Measurements from ENCODE around the gene TMBIM4.
"Not testable (repeated sequence)": the region's sequence is repeated elsewhere in the genome, so short reads cannot be mapped to it uniquely, and the experiment has no call there.

TMBIM4 gene

DNA sequence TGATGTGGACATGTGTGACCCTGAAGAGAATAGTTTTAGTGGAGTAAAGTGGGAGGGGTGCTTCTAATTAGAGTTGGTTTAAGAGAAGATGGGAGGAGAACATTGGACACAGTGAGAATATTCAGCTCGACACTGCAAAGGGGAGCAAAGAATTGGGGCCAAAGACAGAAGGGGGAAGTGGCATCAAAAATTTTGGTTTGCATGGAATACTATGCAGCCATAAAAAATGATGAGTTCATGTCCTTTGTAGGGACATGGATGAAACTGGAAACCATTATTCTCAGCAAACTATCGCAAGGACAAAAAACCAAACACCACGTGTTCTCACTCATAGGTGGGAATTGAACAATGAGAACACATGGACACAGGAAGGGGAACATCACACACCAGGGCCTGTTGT lies 15.0 kb upstream of the TMBIM4 start:
- DNase-seq (ENCODE audit: low read depth, low spot score), result not testable (repeated sequence)

DNA sequence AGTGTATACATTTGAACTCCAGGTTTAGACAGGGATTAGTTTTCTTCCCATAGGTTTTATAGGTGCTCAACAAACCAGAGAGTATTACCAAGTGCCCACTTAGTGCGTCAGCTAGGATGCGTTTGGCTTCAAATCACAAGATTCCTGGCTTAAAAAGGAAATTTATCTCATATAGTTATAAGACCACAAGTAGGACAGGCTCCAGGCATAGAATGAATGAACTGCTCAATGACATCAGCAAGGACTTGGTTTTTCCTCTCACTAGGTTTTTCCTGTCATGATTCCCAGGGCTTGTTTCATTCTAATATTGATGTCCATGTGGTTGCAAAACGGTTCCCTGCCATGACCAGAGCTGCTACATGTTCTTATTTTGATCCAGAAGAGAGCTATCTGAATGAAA lies 13.2 kb upstream of the TMBIM4 start:
- no peak for DNase-seq (ENCODE audit: low read depth, low spot score)

DNA sequence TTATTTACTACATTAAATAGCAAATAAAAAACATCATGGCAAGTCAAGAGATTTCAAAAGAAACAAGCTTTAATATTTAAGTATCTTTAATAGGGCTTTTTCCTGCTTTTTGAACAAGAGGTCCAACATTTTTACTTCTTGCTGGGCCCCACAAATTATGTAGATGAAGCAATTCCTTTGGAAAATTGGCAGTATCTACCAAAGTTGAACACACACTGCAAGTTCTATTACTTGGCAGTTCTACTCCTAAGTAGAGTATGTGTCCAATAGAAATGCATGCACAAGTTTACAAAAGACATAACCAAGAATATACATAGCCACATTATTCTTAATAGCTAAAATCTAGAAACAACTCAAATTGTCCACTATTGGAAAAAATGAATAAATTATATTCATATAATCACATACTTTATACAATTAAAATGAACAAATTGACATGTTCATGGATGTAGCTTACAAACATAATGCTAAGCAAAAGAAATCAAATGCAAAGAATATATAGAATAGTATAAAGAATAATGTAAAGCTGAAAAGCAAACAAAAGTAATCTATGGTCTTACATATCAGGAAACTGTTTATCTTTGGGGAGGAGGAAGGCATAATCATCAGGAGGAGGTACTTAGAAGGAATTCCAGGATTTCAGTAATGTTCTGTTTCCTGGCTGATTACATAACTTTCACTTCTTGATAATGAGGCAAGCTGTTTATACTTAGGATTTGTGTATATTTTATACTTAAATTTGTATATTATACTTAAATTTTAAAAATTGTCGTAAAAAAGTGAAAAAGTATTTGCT lies 6.5 kb upstream of the TMBIM4 start:
- no peak for DNase-seq (ENCODE audit: low read depth, low spot score)

DNA sequence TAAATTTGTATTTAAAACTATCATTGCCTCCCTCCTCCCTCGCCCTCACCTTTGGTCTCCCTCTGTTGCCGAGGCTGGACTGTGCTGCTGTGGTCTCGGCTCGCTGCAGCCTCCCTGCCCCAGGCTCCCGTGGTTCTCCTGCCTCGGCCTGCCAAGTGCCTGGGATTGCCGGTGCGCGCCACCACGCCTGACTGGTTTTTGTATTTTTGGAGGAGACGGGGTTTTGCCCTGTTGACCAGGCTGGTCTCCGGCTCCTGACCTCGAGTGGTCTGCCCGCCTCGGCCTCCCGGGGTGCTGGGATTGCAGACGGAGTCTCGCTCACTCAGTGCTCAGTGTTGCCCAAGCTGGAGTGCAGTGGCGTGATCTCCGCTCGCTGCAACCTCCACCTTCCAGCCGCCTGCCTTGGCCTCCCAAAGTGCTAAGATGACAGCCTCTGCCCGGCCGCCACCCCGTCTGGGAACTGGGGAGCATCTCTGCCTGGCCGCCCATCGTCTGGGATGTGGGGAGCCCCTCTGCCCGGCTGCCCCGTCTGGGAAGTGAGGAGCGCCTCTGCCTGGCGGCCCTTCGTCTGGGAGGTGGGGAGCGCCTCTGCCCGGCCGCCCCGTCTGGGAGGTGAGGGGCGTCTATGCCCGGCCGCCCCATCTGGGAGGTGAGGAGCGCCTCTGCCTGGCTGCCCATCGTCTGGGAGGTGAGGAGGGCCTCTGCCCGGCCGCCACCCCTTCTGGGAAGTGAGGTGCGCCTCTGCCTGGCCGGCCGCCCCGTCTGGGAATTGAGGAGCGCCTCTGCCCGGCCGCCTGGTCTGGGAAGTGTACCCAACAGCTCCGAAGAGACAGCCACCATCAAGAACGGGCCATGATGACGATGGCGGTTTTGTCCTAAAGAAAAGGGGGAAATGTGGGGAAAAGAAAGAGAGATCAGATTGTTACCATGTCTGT lies 4.9 kb upstream of the TMBIM4 start:
- DNase-seq (ENCODE audit: low read depth, low spot score), result not testable (repeated sequence)

DNA sequence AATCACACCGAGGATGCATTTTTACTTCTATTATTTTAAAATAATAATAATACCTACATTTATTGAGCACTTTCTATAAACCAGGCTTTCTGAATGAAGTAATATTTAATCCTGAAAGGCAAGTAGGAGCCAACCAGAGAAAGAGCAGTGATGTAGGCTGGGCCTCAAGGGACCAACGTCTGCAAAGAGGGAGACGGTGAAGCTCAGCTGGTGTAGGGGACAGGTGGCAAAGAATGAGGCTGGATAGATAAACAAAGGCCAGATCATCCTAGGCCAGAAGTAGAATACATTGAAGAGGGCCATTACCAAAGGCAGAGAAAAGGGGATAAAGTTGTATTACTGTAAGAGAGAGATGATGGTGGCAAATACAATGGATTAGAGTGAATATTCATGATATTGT lies 810 bp upstream of the TMBIM4 start:
- DNase-seq (ENCODE audit: low read depth, low spot score), result no peak

DNA sequence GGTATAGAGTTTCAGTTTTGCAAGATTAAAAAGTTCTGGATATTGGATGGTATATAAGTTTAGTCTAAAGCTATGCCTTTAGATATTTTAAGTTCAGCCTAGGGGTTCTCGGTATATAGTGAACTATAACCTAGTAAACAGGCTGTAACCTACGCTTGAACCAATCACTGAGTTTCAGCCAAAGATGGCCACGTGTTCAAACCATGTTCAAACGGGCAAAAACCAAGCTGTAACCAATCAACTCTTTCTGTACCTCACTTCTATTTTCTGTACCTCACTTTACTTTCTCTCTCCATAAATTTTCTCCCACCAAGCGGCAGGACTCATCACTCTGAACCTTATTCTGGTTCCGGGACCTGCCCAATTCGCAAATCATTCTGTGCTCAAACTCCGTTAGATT lies 1.4 kb downstream of the TMBIM4 start:
- no peak for DNase-seq (ENCODE audit: low read depth, low spot score)

DNA sequence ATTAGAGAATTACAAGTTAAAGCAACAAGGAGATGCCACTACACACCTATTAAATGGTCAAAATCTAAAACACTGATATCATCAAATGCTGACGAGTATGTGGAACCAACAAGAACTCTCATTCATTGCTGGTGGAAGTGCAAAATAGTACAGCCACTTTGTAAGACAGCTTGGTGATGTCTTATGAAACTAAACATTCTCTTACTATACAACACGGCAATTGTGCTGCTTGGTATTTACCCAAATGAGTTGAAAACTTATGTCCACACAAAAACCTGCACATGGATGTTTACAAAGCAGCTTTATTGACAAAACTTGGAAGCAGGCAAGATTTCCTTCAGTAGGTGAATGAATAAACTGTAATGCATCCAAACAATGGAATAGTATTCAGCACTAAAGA lies 3.2 kb downstream of the TMBIM4 start:
- no peak for DNase-seq (ENCODE audit: low read depth, low spot score)

DNA sequence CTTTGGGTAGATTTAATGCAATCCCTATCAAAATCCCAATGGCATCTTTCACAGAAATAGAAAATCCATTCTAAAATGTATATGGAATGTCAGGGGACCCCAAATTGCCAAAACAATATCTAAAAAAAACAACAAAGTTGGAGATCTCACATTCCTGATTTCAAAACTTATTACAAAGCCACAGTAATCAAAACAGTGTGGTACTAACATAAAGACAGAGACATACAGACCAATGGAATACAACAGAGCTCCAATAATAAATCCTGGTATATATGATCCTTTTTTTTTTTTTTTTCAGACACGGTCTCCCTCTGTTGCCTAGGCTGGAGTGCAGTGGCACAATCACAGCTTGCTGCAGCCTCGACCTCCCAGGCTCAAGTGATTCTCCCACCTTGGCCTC lies 4.7 kb downstream of the TMBIM4 start:
- DNase-seq (ENCODE audit: low read depth, low spot score), result no peak

DNA sequence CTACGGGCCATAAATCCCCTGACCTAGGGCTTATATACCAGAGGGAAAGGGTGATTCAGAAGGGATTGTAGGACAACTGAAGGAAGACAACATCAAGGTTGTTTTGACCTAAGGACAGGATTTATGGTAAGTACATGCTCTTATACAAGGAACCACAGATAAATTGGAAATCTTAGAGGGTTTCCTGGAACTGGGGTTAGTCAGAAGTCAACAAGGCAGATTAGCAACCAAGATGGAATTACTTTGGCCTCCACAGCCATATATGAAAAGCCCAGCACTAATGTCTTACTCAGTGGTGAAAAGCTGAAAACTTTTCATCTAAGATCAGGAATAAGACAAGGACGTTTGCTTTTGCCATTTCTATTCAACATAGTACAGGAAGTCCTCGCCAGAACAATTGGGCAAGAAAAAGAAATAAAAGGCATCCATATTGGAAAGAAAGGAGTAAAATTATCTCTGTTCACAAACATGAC lies 5.4 kb downstream of the TMBIM4 start:
- DNase-seq (ENCODE audit: low read depth, low spot score), result no peak

DNA sequence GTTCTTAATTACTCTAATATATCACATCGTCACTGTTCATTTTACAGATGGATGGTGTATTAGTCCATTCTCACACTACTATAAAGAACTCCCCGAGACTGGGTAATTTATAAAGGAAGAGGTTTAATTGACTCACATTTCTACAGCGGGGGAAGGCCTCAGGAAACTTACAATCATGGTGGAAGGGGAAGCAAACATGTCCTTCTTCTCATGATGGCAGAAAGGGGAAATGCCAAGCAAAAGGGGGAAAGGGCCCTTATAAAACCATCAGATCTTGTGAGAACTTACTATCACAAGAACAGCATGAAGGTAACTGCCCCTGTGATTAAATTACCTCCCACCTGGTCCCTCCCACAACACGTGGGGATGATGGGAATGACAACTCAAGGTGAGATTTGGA lies 6.5 kb downstream of the TMBIM4 start:
- no peak for DNase-seq (ENCODE audit: low read depth, low spot score)

DNA sequence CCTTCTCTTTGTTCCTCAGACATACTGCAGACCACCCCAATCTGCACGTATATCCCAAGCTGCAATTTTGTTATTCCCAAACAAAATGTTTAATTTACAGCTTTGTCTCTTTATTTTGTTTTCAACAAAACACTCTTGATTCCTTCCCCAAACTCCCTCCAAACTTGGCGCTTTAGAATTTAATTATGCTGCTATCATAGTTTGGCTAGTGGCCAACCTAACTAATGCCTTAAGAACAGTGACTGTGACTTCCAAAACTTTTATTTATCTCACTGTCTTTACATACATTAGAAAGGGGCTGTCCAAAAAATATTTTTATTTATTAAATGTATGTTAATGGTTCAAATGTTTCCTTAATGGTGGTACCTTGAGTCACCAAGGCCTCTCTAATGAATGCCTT lies 7.1 kb downstream of the TMBIM4 start:
- no peak for DNase-seq (ENCODE audit: low read depth, low spot score)

DNA sequence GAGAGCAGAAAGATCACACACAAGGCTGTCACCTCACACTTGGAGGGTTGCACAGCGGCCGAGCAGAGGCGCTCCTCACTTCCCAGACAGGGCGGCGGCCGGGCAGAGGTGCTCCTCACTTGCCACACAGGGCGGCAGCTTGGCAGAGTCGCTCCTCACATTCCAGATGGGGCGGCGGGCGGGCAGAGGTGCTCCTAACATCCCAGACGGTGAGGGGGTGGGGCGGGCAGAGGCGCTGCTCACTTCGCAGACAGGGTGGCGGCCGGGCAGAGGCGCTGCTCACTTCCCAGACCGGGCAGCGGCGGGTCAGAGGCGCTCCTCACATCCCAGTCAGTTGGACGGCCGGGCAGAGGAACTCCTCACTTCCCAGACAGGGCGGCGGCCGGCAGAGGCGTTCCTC lies 9.1 kb downstream of the TMBIM4 start:
- DNase-seq (ENCODE audit: low read depth, low spot score), result no peak

DNA sequence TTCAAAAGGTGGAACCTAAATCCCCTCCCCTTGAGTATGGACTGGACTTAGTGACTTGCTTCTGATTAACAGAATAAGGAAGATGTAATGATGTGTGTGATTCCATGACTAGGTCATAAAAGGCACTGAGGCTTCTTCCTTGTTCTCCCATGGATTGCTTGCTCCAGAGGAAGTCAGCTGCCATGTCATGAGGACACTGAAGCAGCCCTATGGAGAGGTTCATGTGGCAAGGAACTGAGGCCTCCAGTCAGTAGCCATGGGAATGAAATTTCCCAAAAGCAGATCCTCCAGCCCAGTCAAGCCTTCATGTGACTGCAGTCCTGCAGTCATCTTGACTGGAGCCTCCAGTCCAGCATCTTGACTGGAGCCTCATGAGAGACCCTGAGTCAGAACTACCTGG lies 10.7 kb downstream of the TMBIM4 start:
- DNase-seq (ENCODE audit: low read depth, low spot score), result no peak

DNA sequence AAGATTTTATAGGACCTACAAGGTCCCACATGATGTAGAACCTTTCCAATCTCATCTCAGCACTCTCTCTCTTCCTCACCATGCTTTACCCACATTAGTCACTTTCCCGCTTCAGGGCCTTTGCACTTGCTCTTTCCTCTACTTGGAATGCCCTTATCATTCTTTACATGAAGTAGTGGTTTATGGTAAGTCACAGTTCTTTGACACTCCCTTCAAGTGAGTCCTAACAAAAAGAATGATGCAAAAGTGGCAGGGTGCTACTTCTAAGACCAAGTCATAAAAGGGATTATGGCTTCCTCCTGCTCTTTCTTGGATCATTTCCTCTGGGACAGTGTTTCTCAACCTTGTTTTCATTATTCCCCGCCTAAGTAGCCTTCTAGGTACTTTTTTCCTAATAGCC lies 13.1 kb downstream of the TMBIM4 start:
- DNase-seq (ENCODE audit: low read depth, low spot score), result no peak

DNA sequence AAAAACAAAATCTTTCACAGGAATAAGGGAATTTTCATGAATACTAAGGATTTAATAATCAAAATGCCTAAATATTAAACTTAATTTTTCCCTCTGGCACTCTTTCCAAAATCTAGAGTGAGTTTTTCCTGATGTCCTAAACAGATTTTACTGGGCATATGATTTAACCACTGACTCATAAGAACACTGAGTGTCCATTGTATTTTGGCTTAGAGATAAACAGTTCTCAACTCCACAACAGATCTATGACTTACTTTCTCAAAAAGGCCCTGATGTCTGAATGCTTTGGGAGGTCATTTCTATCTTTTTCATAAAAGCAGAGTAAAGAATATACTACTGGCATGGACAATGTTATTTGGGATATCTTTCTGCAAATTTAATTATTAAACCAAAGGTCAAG lies 15.0 kb downstream of the TMBIM4 start:
- DNase-seq (ENCODE audit: low read depth, low spot score), result no peak

DNA sequence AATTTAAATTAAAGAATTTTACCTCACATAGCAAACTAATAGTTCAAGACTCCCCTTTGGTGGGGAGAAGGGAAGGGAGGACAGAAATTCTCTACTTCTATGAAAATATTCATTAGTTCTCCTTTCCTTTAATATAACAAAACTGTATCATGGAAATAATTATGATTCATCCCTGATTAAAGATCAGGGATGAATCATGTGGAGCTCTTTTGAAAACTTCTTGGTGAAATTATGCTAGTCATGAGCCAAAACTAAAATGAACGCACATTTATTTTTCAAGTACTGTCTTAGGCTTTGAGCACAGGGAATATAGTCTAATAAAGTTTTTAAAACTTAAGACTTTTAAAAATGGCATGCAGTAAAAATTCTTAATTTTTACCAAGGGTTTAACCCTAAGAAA lies 17.1 kb downstream of the TMBIM4 start:
- DNase-seq (ENCODE audit: low read depth, low spot score), result no peak

DNA sequence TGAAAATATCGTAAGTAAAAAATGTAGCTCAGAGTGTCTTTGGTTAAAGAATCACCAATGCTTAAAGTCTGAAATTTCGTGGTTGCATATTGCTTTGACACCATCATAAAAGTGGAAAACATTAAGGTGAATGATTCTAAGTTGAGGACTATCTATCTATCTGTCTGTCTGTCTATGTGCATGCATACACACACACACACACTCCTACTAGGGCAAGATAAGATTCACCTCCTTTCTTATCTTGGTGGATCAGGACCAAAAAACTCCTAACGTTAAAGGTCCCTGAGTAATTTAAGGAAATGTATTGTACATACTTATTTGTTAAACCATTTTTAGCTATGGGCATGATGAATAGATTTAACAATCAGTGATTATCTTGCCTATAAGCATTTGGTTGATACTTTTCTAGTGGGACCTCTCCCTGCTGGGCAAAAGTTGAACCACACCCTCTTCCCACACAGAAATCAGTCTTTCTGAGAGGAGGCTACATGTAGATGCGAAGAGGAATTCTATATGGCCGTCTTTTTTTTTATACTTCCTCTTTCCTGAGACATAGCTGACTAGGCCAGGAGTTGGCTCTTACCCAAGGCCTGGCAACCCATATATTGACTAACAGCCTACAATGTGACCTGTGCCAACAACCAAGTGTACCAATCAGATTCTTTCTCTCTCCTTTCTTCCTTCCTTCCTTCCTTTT lies 19.9 kb downstream of the TMBIM4 start:
- no peak for DNase-seq (ENCODE audit: low read depth, low spot score)

DNA sequence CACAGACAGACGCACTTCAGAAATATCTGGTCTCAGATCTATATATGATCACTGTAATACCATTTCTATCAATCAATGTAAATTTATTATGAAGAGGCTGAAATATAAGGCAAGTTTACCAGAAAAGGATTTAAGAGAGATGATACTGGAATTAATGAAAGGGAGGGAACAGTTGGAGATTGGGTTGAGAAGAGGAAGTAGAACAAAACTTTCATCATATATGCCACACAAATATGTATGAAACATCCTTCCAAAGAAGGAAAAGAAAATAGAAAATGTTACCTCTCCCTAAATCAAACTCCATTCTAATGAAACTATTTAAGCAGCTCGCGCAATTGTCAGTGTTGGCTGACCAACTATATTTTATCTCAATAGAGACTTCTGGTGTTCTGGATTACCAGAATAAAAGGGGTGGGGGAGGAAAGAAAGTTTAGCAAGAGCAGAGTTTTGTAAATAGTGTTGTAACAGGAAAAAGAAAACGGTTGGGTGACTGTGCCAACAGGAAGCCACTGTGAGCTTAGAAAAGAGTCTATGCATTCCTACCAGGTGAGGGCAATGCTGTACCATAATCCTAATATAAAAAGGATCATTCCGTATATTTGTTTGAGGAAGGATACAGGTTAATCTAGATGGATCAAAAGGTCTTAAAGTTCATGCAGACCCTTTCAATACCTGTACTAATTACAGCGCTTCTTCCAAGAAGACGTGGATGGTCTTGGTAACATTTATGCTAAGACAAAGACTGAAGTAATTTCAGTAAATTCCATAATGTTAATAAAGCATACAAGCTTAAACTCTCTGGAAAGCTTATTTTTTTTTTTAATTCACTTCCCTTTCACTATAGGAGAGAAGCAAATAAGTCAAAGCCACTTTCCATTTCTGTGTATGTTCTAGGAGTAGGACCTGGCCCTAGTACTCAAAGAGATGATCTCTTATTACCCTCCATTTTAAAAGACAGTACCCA lies 24.7 kb downstream of the TMBIM4 start:
- DNase-seq (ENCODE audit: low read depth, low spot score), result no peak

DNA sequence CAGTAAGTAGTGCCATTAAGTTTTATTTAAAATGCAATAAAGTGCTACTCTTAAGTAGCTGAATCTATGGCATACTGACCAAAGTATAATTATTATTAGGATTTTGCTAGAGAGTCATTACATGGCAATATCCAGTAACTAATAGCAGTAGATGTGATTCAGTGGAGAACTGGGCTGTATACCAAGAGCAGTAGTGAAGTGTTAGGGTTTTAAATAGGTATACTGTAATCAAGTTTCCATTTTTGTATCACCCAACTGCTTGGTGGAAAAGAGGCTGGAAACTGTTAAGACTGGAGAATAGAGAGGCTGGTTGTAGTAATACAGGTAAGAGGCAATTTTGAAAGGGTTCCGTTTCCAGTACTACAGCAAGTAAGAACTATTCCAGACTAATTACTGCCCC lies 25.9 kb downstream of the TMBIM4 start:
- no peak for DNase-seq (ENCODE audit: low read depth, low spot score)

DNA sequence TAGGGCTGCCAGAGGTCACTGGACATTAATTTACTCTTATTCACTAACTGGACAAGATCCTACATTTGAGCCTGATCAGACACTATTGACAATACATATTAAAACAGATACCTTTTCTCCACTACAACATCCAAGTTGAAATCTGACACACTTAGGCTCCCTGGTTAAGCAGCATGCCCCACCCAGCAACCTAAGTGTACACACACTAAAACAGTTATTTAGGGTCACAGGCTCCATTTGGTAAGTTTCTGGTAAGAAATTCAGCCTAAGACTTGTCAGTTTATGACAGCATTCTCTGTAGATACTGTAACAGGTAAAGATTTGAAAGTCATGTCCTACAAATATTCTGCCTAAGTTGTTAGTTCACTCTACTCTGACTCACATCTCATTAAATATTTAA lies 27.0 kb downstream of the TMBIM4 start:
- DNase-seq (ENCODE audit: low read depth, low spot score), result no peak

DNA sequence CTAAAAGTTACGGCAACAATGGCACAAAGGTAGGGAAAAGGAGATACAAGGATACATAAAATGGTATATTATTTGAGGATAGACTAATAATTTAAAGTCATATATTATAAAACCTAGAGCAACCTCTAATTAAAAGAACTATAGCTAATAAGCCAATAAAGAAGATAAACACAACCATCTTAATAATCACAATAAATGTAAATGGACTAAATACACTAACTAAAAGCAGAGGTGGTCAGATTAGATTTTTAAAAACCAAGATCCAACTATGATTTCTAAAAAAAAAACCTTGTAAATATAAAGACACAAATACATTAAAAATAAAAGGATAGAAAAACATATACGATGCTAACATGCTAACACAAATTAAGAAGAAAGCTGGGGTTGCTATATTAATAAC lies 28.5 kb downstream of the TMBIM4 start:
- no peak for DNase-seq (ENCODE audit: low read depth, low spot score)
